SU-DHL-6 (cell line): Measurements from ENCODE around the gene MEF2C.
"Not testable (repeated sequence)": the region's sequence is repeated elsewhere in the genome, so short reads cannot be mapped to it uniquely, and the experiment has no call there.

Experiments
- H2AFZ ChIP-seq: fragments of 200-600 bp; sonication (generic); 2 replicates; pipeline ENCODE4 v1.6.1; 2014; ENCODE audit warnings: low read depth, mild to moderate bottlenecking, moderate library complexity, mixed read lengths, antibody characterized with exemption, low read length; ENCODE audit not compliant: severe bottlenecking
- H3F3A ChIP-seq: fragments of 200-600 bp; shearing (Covaris generic); 2 replicates; pipeline ENCODE4 v1.6.0; 2016; ENCODE audit warnings: antibody characterized with exemption, mild to moderate bottlenecking; ENCODE audit not compliant: insufficient read depth
- H3K27ac ChIP-seq: fragments of 200-600 bp; sonication (generic); 2 replicates; pipeline ENCODE4 v1.5.1; 2016; ENCODE audit warnings: low read depth, mild to moderate bottlenecking, low read length, moderate library complexity, mixed read lengths
- H3K27me3 ChIP-seq: fragments of 200-600 bp; sonication (generic), shearing (Covaris generic); 2 replicates; pipeline ENCODE4 v1.6.0; 2014; ENCODE audit warnings: mild to moderate bottlenecking, low read length
- H3K36me3 ChIP-seq: fragments of 200-600 bp; sonication (generic); 2 replicates; pipeline ENCODE4 v1.6.1; 2014; ENCODE audit warnings: mild to moderate bottlenecking, low read length, mixed read lengths
- H3K4me2 ChIP-seq: fragments of 300-600, 200-600 bp; shearing (Covaris generic), sonication (generic); 2 replicates; pipeline ENCODE4 v1.6.0; 2014; ENCODE audit warnings: low read length, low read depth, mild to moderate bottlenecking; ENCODE audit not compliant: poor library complexity, severe bottlenecking
- H3K4me3 ChIP-seq: fragments of 200-600 bp; sonication (generic); 2 replicates; pipeline ENCODE4 v1.5.1; 2014; ENCODE audit warnings: antibody characterized with exemption, low read length, mild to moderate bottlenecking, mixed read lengths; ENCODE audit not compliant: insufficient read depth, poor library complexity, severe bottlenecking
- H3K79me2 ChIP-seq: fragments of 200-600 bp; sonication (generic); 2 replicates; pipeline ENCODE4 v1.6.1; 2014; ENCODE audit warnings: mild to moderate bottlenecking, low read length, moderate library complexity; ENCODE audit not compliant: insufficient read depth
- H3K9ac ChIP-seq: fragments of 200-600 bp; sonication (generic); 2 replicates; pipeline ENCODE4 v1.7.0; 2014; ENCODE audit warnings: mild to moderate bottlenecking, low read length
- H3K9me2 ChIP-seq: fragments of 200-600 bp; sonication (generic); replicated peaks from 2 replicates; pipeline ENCODE4 v1.6.1; 2014; ENCODE audit warnings: low read length; ENCODE audit not compliant: insufficient read depth
- H3K9me3 ChIP-seq: fragments of 200-600 bp; sonication (generic); 2 replicates; pipeline ENCODE4 v1.6.1; 2014; ENCODE audit warnings: low read length, mixed read lengths; ENCODE audit not compliant: insufficient read depth
- H4K20me1 ChIP-seq: fragments of 200-600 bp; sonication (generic); 2 replicates; pipeline ENCODE4 v1.6.1; 2014; ENCODE audit warnings: low read depth, mild to moderate bottlenecking, antibody characterized with exemption, low read length, moderate library complexity, mixed read lengths
- CTCF ChIP-seq: fragments of 200-600 bp; sonication (generic); IDR thresholded peaks from one replicate; pipeline ENCODE4 v1.5.1; 2017; ENCODE audit warnings: antibody characterized with exemption, mild to moderate bottlenecking, low read length, moderate library complexity; ENCODE audit not compliant: insufficient read depth, poor library complexity, severe bottlenecking
- EZH2phosphoT487 ChIP-seq: fragments of 200-600 bp; sonication (generic), shearing (Covaris generic); conservative IDR thresholded peaks from 2 replicates; pipeline ENCODE4 v1.6.1; 2018; ENCODE audit warnings: mild to moderate bottlenecking, antibody characterized with exemption, low read length, moderate library complexity, mixed read lengths

Gene MEF2C

GRCh38 chr5:88861231-88861630 is 21.8 kb downstream of the MEF2C start:
- Histone ChIP-seq H3F3A (no peaks in the 10 kb centered on the region), H3K4me3 (no peak overlapping the region), H3K9me2 (no peaks in the 10 kb centered on the region), H3K79me2 (no peaks in the 10 kb centered on the region), H3K9me3 (peaks cover 6% of the 10 kb centered on the region; the same call in 1 of the 2 replicates), H3K4me2 (no peak overlapping the region), H4K20me1 (no peaks in the 10 kb centered on the region), H3K9ac (no peak overlapping the region), H3K27me3 (no peaks in the 10 kb centered on the region), H2AFZ (no peak overlapping the region), H3K27ac (no peak overlapping the region), H3K36me3 (no peaks in the 10 kb centered on the region)
- TF ChIP-seq EZH2phosphoT487 (no peak), CTCF (no peak)

GRCh38 chr5:88860501-88860900 is 22.5 kb downstream of the MEF2C start:
- Histone ChIP-seq H3K27ac (no peak overlapping the region), H3K27me3 (no peaks in the 10 kb centered on the region), H3F3A (no peaks in the 10 kb centered on the region), H3K79me2 (no peaks in the 10 kb centered on the region), H3K4me2 (no peak overlapping the region), H3K9me2 (no peaks in the 10 kb centered on the region), H3K9ac (no peak overlapping the region), H2AFZ (no peak overlapping the region), H3K9me3 (peaks cover 10% of the 10 kb centered on the region; the same call in 1 of the 2 replicates), H3K4me3 (no peak overlapping the region), H3K36me3 (no peaks in the 10 kb centered on the region), H4K20me1 (no peaks in the 10 kb centered on the region)
- TF ChIP-seq EZH2phosphoT487 (no peak), CTCF (no peak)

- Histone ChIP-seq H3F3A (no peaks in the 10 kb centered on the region), H3K79me2 (no peaks in the 10 kb centered on the region), H3K27ac (no peak overlapping the region), H3K9ac (no peak overlapping the region), H3K4me2 (no peak overlapping the region), H3K27me3 (no peaks in the 10 kb centered on the region), H3K9me3 (peaks cover 10% of the 10 kb centered on the region; the same call in 1 of the 2 replicates), H4K20me1 (no peaks in the 10 kb centered on the region), H2AFZ (no peak overlapping the region), H3K4me3 (no peak overlapping the region), H3K9me2 (no peaks in the 10 kb centered on the region), H3K36me3 (no peaks in the 10 kb centered on the region)
- TF ChIP-seq CTCF (no peak), EZH2phosphoT487 (no peak)
Observed at GRCh38 chr5:88858392-88858791, 24.6 kb downstream of the MEF2C start.

- not testable (repeated sequence) for H3K4me3 ChIP-seq, H3K36me3 ChIP-seq, H3K4me2 ChIP-seq, H2AFZ ChIP-seq, H3F3A ChIP-seq, H3K27me3 ChIP-seq, H4K20me1 ChIP-seq, H3K79me2 ChIP-seq, H3K9me2 ChIP-seq, H3K27ac ChIP-seq, H3K9ac ChIP-seq
- H3K9me3 ChIP-seq: peaks cover 10% of the 10 kb centered on the region; the same call in 1 of the 2 replicates
Observed at GRCh38 chr5:88856381-88856780, 26.6 kb downstream of the MEF2C start.
